Occipital lobe (tissue), 2 donors: ENCODE results near the gene ISCU. TPM values are rescaled to one million over a fixed set of nuclear protein-coding genes. Genes with fewer than 3 reads are reported as not detected.
"Not testable (repeated sequence)": the region's sequence is repeated elsewhere in the genome, so short reads cannot be mapped to it uniquely, and the experiment has no call there.

Experiments used
- DNase-seq: peaks from one replicate; lab custom pipeline; 2025; lab: John Stamatoyannopoulos, UW
- total RNA-seq: library from RNA; depleted of rRNA; stranded (reverse); fragments of >200 nt; gene quantifications from one replicate; pipeline ENCODE4 v1.2.3, GENCODE V29; 2014

Gene ISCU
- total RNA-seq, 1 donor from 2014 or later, result 36.2 TPM

DNA sequence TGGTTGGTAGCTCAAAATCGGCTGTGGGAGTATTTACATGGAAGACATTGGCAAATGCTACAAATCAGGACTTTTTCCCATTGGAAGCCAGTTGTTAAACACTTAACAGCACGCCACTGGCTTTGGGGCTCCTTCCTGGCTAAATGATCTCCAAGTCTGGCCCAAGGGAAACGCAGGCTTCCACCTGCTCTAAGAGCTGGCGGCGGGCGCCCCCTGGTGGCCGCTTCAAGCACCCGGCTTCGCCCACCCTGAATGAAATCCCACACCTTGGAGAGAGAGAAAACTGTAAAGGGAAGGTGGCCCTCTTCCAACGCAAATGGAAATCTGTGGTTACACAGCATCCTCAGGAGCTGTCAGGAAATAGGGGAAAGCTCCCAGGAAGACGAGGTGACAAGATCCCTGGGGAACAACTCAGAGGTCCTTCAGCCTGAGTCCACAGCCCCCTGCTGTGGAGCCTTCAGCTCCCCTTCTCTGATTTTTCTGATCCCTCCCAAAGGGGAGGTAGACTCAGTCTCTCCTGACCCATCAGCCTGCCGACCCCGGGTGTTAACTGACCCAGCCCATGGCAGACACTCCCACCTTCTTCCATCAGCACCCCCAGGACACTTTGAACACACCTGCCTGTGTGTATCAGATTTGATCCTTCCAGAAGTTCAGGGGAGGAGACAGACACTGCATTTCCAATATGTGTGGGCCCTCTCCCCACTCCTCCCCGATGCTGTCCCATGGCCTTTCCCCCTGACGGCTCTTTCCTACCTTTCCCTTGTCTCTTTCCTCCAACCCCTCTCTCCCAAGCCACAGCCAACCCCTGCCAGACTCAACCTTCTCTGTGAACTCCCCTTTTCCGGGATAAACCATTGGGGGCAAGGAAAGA is 55.9 kb downstream of the ISCU start:
- DNase-seq, result peak; percentile 50

DNA sequence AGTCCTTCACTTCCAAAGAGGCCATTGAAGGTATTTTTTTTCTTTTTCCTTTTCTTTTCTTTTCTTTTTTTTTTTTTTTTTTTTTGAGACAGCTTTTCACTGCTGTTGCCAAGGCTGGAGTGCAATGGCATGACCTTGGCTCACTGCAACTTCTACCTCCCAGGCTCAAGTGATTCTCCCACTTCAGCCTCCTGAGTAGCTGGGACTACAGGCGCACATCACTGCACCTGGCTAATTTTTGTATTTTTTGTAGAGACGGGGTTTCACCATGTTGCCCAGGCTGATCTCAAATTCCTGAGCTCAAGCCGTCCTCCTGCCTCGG is 56.5 kb downstream of the ISCU start:
- DNase-seq, result not testable (repeated sequence)

Other genes starting within 250 kb of the ISCU start
- gene CMKLR1, start 223.3 kb upstream of the ISCU start, total RNA-seq, result 1.7 TPM
- 5.0 TPM for gene FICD, start 47.3 kb upstream of the ISCU start, total RNA-seq
- 66.0 TPM for gene SART3, start 1.4 kb upstream of the ISCU start, total RNA-seq
- 2.2 TPM for gene TMEM119, start 35.5 kb downstream of the ISCU start, total RNA-seq
- gene SELPLG, start 71.3 kb downstream of the ISCU start, total RNA-seq, result 2.0 TPM
- 166 TPM for gene CORO1C, start 168.9 kb downstream of the ISCU start, total RNA-seq